HEK293 (cell line): ENCODE results near the gene PALM2AKAP2.

Source experiments
- CTCF ChIA-PET: fragments of 350-600 bp; formaldehyde crosslinking; extraction: SDS; loops from one replicate; lab custom pipeline; 2021; ENCODE audit warnings: antibody characterized with exemption; lab: Yijun Ruan, JAX
- POLR2A ChIA-PET: fragments of 300-600 bp; formaldehyde crosslinking; extraction: SDS; loops from one replicate; lab custom pipeline; 2020; ENCODE audit warnings: antibody characterized with exemption, inconsistent platforms; lab: Yijun Ruan, JAX
- H3K27ac ChIP-seq: fragments of 200-500 bp; sonication (Bioruptor generic); 2 replicates; pipeline ENCODE4 v1.5.1; 2014; ENCODE audit warnings: low read depth, low read length, control low read depth, inconsistent platforms; ENCODE audit errors: extremely low read depth
- H3K36me3 ChIP-seq, 2 experiments: fragments of 200-500 bp in 1 of 2; sonication (Bioruptor generic) in 1 of 2; 1 replicate in 1 of 2; 2 replicates in 1 of 2; pipeline ENCODE4 v1.5.1; 2014 to 2017; ENCODE audit warnings: inconsistent platforms in 2 of 2, low read length in 2 of 2; ENCODE audit not compliant: control insufficient read depth in 2 of 2, insufficient read depth in 1 of 2
- H3K4me1 ChIP-seq: fragments of 200-500 bp; sonication (Bioruptor generic); 2 replicates; pipeline ENCODE4 v1.5.1; 2014; ENCODE audit warnings: mild to moderate bottlenecking, low read length, inconsistent platforms; ENCODE audit not compliant: control insufficient read depth, insufficient read depth
- H3K4me3 ChIP-seq: 2 replicates; pipeline ENCODE4 v1.5.1; 2011; ENCODE audit warnings: low read depth, mild to moderate bottlenecking, control low read depth, low read length, moderate library complexity
- H3K9me3 ChIP-seq: fragments of 200-500 bp; sonication (Bioruptor generic); 2 replicates; pipeline ENCODE4 v1.5.1; 2014; ENCODE audit warnings: low read depth, low read length, inconsistent platforms; ENCODE audit not compliant: control insufficient read depth, insufficient read depth
- KLF9 ChIP-seq: fragments of 450-650 bp; formaldehyde crosslinking; IDR thresholded peaks from 2 replicates; pipeline ENCODE4 v1.5.1; 2016; ENCODE audit warnings: missing biosample characterization, missing genetic modification characterization, low read depth
- OSR2 ChIP-seq: fragments of 450-650 bp; formaldehyde crosslinking; IDR thresholded peaks from 2 replicates; pipeline ENCODE4 v1.5.1; 2016; ENCODE audit warnings: missing biosample characterization, missing genetic modification characterization
- REST ChIP-seq: fragments of 450-650 bp; formaldehyde crosslinking; IDR thresholded peaks from 2 replicates; pipeline ENCODE4 v1.5.1; 2016; ENCODE audit warnings: missing biosample characterization, missing genetic modification characterization
- SCRT1 ChIP-seq: fragments of 450-650 bp; formaldehyde crosslinking; IDR thresholded peaks from 2 replicates; pipeline ENCODE4 v1.5.1; 2016; ENCODE audit warnings: missing biosample characterization, missing genetic modification characterization, borderline replicate concordance
- SCRT2 ChIP-seq: fragments of 450-650 bp; formaldehyde crosslinking; IDR thresholded peaks from 2 replicates; pipeline ENCODE4 v1.5.1; 2016; ENCODE audit warnings: missing biosample characterization, missing genetic modification characterization
- SP2 ChIP-seq: fragments of 450-650 bp; formaldehyde crosslinking; IDR thresholded peaks from 2 replicates; pipeline ENCODE4 v1.5.1; 2016; ENCODE audit warnings: missing biosample characterization, missing genetic modification characterization
- SP3 ChIP-seq: fragments of 450-650 bp; formaldehyde crosslinking; IDR thresholded peaks from 2 replicates; pipeline ENCODE4 v1.5.1; 2016; ENCODE audit warnings: missing biosample characterization, missing genetic modification characterization
- ZNF138 ChIP-seq: fragments of 450-650 bp; formaldehyde crosslinking; IDR thresholded peaks from 2 replicates; pipeline ENCODE4 v1.5.1; 2016; ENCODE audit warnings: missing biosample characterization, missing genetic modification characterization, borderline replicate concordance
- ZNF157 ChIP-seq: fragments of 450-650 bp; formaldehyde crosslinking; IDR thresholded peaks from 2 replicates; pipeline ENCODE4 v1.5.1; 2016; ENCODE audit warnings: missing biosample characterization, missing genetic modification characterization
- ZNF16 ChIP-seq: fragments of 450-650 bp; formaldehyde crosslinking; IDR thresholded peaks from 2 replicates; pipeline ENCODE4 v1.5.1; 2016; ENCODE audit warnings: low read depth, missing biosample characterization, missing genetic modification characterization
- ZNF19 ChIP-seq: fragments of 450-650 bp; formaldehyde crosslinking; IDR thresholded peaks from 2 replicates; pipeline ENCODE4; 2016; ENCODE audit warnings: missing biosample characterization, missing genetic modification characterization, low read depth
- ZNF302 ChIP-seq: fragments of 450-650 bp; formaldehyde crosslinking; IDR thresholded peaks from 2 replicates; pipeline ENCODE4 v1.5.1; 2016; ENCODE audit warnings: missing biosample characterization, missing genetic modification characterization, low read depth
- ZNF473 ChIP-seq: fragments of 450-650 bp; formaldehyde crosslinking; IDR thresholded peaks from 2 replicates; pipeline ENCODE4 v1.5.1; 2017; ENCODE audit warnings: missing biosample characterization, missing genetic modification characterization
- ZNF548 ChIP-seq: fragments of 450-650 bp; formaldehyde crosslinking; IDR thresholded peaks from 2 replicates; pipeline ENCODE4 v1.5.1; 2016; ENCODE audit warnings: missing biosample characterization, missing genetic modification characterization
- ZNF654 ChIP-seq: fragments of 450-650 bp; formaldehyde crosslinking; IDR thresholded peaks from 2 replicates; pipeline ENCODE4 v1.5.1; 2016; ENCODE audit warnings: low read depth, missing biosample characterization, missing genetic modification characterization
- ZSCAN30 ChIP-seq: fragments of 450-650 bp; IDR thresholded peaks from 2 replicates; pipeline ENCODE4 v1.5.1; 2018; ENCODE audit warnings: missing biosample characterization, mild to moderate bottlenecking, missing genetic modification characterization, moderate library complexity
- TF ChIP-seq, protein P1 (sequence below): fragments of 450-650 bp; formaldehyde crosslinking; IDR thresholded peaks from 2 replicates; pipeline ENCODE4 v1.5.1; 2016; ENCODE audit warnings: missing biosample characterization, missing genetic modification characterization, low read depth
- TF ChIP-seq, protein P2 (sequence below): fragments of 450-650 bp; formaldehyde crosslinking; IDR thresholded peaks from 2 replicates; pipeline ENCODE4 v1.5.1; 2016; ENCODE audit warnings: missing biosample characterization, missing genetic modification characterization
- TF ChIP-seq, protein P3 (sequence below): fragments of 450-650 bp; formaldehyde crosslinking; IDR thresholded peaks from 2 replicates; pipeline ENCODE4 v1.5.1; 2016; ENCODE audit warnings: missing biosample characterization, missing genetic modification characterization
- TF ChIP-seq, protein P4 (sequence below): fragments of 450-650 bp; formaldehyde crosslinking; IDR thresholded peaks from 2 replicates; pipeline ENCODE4 v1.5.1; 2016; ENCODE audit warnings: missing biosample characterization, missing genetic modification characterization
- TF ChIP-seq, protein P5 (sequence below): fragments of 450-650 bp; formaldehyde crosslinking; IDR thresholded peaks from 2 replicates; pipeline ENCODE4 v1.5.1; 2016; ENCODE audit warnings: missing biosample characterization, missing genetic modification characterization

Gene PALM2AKAP2

GRCh38 chr9:109781086-109781485 lies 1.1 kb downstream of the PALM2AKAP2 start (continued):
- TF ChIP-seq, protein P1, sequence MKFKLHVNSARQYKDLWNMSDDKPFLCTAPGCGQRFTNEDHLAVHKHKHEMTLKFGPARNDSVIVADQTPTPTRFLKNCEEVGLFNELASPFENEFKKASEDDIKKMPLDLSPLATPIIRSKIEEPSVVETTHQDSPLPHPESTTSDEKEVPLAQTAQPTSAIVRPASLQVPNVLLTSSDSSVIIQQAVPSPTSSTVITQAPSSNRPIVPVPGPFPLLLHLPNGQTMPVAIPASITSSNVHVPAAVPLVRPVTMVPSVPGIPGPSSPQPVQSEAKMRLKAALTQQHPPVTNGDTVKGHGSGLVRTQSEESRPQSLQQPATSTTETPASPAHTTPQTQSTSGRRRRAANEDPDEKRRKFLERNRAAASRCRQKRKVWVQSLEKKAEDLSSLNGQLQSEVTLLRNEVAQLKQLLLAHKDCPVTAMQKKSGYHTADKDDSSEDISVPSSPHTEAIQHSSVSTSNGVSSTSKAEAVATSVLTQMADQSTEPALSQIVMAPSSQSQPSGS: no peak
- no peak for TF ChIP-seq REST (tag by site-specific recombination)
- TF ChIP-seq SP2 (tag by site-specific recombination): no peak
- no peak for TF ChIP-seq ZNF138 (tag by site-specific recombination)
- TF ChIP-seq, protein P2, sequence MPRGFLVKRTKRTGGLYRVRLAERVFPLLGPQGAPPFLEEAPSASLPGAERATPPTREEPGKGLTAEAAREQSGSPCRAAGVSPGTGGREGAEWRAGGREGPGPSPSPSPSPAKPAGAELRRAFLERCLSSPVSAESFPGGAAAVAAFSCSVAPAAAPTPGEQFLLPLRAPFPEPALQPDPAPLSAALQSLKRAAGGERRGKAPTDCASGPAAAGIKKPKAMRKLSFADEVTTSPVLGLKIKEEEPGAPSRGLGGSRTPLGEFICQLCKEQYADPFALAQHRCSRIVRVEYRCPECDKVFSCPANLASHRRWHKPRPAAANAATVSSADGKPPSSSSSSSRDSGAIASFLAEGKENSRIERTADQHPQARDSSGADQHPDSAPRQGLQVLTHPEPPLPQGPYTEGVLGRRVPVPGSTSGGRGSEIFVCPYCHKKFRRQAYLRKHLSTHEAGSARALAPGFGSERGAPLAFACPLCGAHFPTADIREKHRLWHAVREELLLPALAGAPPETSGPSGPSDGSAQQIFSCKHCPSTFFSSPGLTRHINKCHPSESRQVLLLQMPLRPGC: no peak
- TF ChIP-seq, protein P3, sequence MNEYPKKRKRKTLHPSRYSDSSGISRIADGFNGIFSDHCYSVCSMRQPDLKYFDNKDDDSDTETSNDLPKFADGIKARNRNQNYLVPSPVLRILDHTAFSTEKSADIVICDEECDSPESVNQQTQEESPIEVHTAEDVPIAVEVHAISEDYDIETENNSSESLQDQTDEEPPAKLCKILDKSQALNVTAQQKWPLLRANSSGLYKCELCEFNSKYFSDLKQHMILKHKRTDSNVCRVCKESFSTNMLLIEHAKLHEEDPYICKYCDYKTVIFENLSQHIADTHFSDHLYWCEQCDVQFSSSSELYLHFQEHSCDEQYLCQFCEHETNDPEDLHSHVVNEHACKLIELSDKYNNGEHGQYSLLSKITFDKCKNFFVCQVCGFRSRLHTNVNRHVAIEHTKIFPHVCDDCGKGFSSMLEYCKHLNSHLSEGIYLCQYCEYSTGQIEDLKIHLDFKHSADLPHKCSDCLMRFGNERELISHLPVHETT (tag by site-specific recombination): no peak

- Histone ChIP-seq H3K27ac (no peak overlapping the region), H3K9me3 (no peaks in the 10 kb centered on the region), H3K4me1 (no peaks in the 10 kb centered on the region; the same call in 1 of the 2 replicates), H3K4me3 (no peak overlapping the region), H3K36me3 (no peaks in the 10 kb centered on the region)
- ChIA-PET POLR2A (interaction anchor here (2.3 kb wide), 1 partner anchor 34 kb away, joined by 8 read pairs; no protein-coding TSS in a partner anchor), CTCF (interaction anchor here (0.6 to 2.6 kb wide), 3 partner anchors 36 to 206 kb away, joined by 3 to 16 read pairs (median 3); no protein-coding TSS in a partner anchor)
- TF ChIP-seq, protein P4, sequence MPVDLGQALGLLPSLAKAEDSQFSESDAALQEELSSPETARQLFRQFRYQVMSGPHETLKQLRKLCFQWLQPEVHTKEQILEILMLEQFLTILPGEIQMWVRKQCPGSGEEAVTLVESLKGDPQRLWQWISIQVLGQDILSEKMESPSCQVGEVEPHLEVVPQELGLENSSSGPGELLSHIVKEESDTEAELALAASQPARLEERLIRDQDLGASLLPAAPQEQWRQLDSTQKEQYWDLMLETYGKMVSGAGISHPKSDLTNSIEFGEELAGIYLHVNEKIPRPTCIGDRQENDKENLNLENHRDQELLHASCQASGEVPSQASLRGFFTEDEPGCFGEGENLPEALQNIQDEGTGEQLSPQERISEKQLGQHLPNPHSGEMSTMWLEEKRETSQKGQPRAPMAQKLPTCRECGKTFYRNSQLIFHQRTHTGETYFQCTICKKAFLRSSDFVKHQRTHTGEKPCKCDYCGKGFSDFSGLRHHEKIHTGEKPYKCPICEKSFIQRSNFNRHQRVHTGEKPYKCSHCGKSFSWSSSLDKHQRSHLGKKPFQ: peak; percentile 95
- no peak for TF ChIP-seq SP3 (tag by site-specific recombination)
- no peak for TF ChIP-seq ZNF302 (tag by site-specific recombination)
- peak; percentile 89 for TF ChIP-seq SCRT2
- TF ChIP-seq ZNF157 (tag by site-specific recombination): no peak
- no peak for TF ChIP-seq ZNF16 (tag by site-specific recombination)
- TF ChIP-seq SCRT1: peak; percentile 74
- TF ChIP-seq ZNF548 (tag by site-specific recombination): no peak
- no peak for TF ChIP-seq ZSCAN30
- no peak for TF ChIP-seq ZNF19 (tag by site-specific recombination)
- TF ChIP-seq ZNF473: no peak
- TF ChIP-seq, protein P5, sequence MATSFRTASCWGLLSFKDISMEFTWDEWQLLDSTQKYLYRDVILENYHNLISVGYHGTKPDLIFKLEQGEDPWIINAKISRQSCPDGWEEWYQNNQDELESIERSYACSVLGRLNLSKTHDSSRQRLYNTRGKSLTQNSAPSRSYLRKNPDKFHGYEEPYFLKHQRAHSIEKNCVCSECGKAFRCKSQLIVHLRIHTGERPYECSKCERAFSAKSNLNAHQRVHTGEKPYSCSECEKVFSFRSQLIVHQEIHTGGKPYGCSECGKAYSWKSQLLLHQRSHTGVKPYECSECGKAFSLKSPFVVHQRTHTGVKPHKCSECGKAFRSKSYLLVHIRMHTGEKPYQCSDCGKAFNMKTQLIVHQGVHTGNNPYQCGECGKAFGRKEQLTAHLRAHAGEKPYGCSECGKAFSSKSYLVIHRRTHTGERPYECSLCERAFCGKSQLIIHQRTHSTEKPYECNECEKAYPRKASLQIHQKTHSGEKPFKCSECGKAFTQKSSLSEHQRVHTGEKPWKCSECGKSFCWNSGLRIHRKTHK: no peak
- TF ChIP-seq KLF9 (tag by site-specific recombination): no peak
- no peak for TF ChIP-seq ZNF654
- 0 out of 2 replicates have a peak, but pooled peaks have one; percentile 9 for TF ChIP-seq OSR2 (tag by site-specific recombination)
Observed at GRCh38 chr9:109781541-109782197, 1.7 kb downstream of the PALM2AKAP2 start.
